ENCODE measurements around the gene ARMC10.
"Not testable (repeated sequence)": the region's sequence is repeated elsewhere in the genome, so short reads cannot be mapped to it uniquely, and the experiment has no call there.

The ARMC10 gene

GRCh38 chr7:103079836-103080235 lies 4.9 kb downstream of the ARMC10 start:
- DNase-seq, result no peak

GRCh38 chr7:103080923-103081322 lies 6.0 kb downstream of the ARMC10 start:
- DNase-seq, result no peak

- no peak for DNase-seq
These were observed 7.6 kb downstream of the ARMC10 start for GRCh38 chr7:103082497-103082896.

- no peak for DNase-seq
These were observed 8.3 kb downstream of the ARMC10 start for GRCh38 chr7:103083210-103083609.

GRCh38 chr7:103092321-103092720 lies 17.4 kb downstream of the ARMC10 start:
- not testable (repeated sequence) for DNase-seq

GRCh38 chr7:103093429-103093828 lies 18.5 kb downstream of the ARMC10 start:
- DNase-seq, result no peak

- no peak for DNase-seq
These were observed 19.2 kb downstream of the ARMC10 start for GRCh38 chr7:103094102-103094501.

GRCh38 chr7:103095558-103095957 lies 20.6 kb downstream of the ARMC10 start:
- DNase-seq, result not testable (repeated sequence)

- DNase-seq, result no peak
These were observed 22.1 kb downstream of the ARMC10 start for GRCh38 chr7:103097041-103097440.

GRCh38 chr7:103100348-103100747 lies 25.4 kb downstream of the ARMC10 start:
- no peak for DNase-seq

GRCh38 chr7:103101543-103101942 lies 26.6 kb downstream of the ARMC10 start:
- DNase-seq, result no peak

- no peak for DNase-seq
These were observed 31.2 kb downstream of the ARMC10 start for GRCh38 chr7:103106005-103106702.

- not testable (repeated sequence) for DNase-seq
These were observed 31.7 kb downstream of the ARMC10 start for GRCh38 chr7:103106703-103107070.

GRCh38 chr7:103113164-103113563 lies 38.2 kb downstream of the ARMC10 start:
- no peak for DNase-seq

- no peak for DNase-seq
These were observed 39.7 kb downstream of the ARMC10 start for GRCh38 chr7:103114576-103115008.

- DNase-seq, result no peak
These were observed 40.8 kb downstream of the ARMC10 start for GRCh38 chr7:103115771-103116170.

GRCh38 chr7:103116511-103116910 lies 41.6 kb downstream of the ARMC10 start:
- no peak for DNase-seq

- no peak for DNase-seq
These were observed 42.1 kb downstream of the ARMC10 start for GRCh38 chr7:103116991-103117390.

- DNase-seq, result no peak
These were observed 42.5 kb downstream of the ARMC10 start for GRCh38 chr7:103117465-103117864.

GRCh38 chr7:103119791-103120291 lies 44.9 kb downstream of the ARMC10 start:
- no peak for DNase-seq

GRCh38 chr7:103120362-103120761 lies 45.4 kb downstream of the ARMC10 start:
- DNase-seq, result no peak

- DNase-seq, result no peak
These were observed 46.7 kb downstream of the ARMC10 start for GRCh38 chr7:103121641-103122040.

- DNase-seq, result no peak
These were observed 48.6 kb downstream of the ARMC10 start for GRCh38 chr7:103123529-103123928.

- DNase-seq, result no peak
These were observed 49.6 kb downstream of the ARMC10 start for GRCh38 chr7:103124429-103124979.

- no peak for DNase-seq
These were observed 52.1 kb downstream of the ARMC10 start for GRCh38 chr7:103127006-103127405.

Measured in activated CD4-positive, alpha-beta T cell treated with anti-CD3 and anti-CD28 coated beads, Interleukin-2, amount 50 U/mL, for 16 hours (primary cell).